Panc1 (cell line): Measurements from ENCODE around the gene P2RY6. TPM values are rescaled to one million over a fixed set of nuclear protein-coding genes. Genes with fewer than 3 reads are reported as not detected.

Experiments used
- ATAC-seq: fragments of 200-7000 bp; cut with Tn5 transposase; 2 replicates; pipeline ENCODE4 v1.9.1; 2020; ENCODE audit warnings: mild to moderate bottlenecking, moderate library complexity
- BruUV-seq: library from RNA; stranded (reverse); fragments of 400-500 nt; replicated peaks from 2 replicates; lab custom pipeline; 2021; lab: Mats Ljungman, UMichigan
- CTCF ChIA-PET: fragments of 300-600 bp; sonication (Branson Sonifier 250); formaldehyde crosslinking; loops from one replicate; lab custom pipeline; 2022; ENCODE audit warnings: antibody characterized with exemption; lab: Charles Lee
- POLR2A ChIA-PET: fragments of 300-600 bp; sonication (Branson Sonifier 250); formaldehyde crosslinking; loops from one replicate; lab custom pipeline; 2022; ENCODE audit warnings: antibody characterized with exemption; lab: Charles Lee
- DNase-seq: peaks from one replicate; pipeline ENCODE4 v3.0.0-alpha.2; 2010; ENCODE audit warnings: low read depth, low spot score
- H3K27ac ChIP-seq: 2 replicates; pipeline ENCODE4 v1.5.1; 2011; ENCODE audit warnings: mild to moderate bottlenecking, low read length, inconsistent platforms
- H3K27me3 ChIP-seq: fragments of 200-500 bp; sonication (Bioruptor generic); 2 replicates; pipeline ENCODE4 v1.6.0; 2014; ENCODE audit warnings: low read length, inconsistent platforms; ENCODE audit not compliant: control insufficient read depth, insufficient read depth
- H3K36me3 ChIP-seq: fragments of 200-500 bp; sonication (Bioruptor generic); 2 replicates; pipeline ENCODE4 v1.5.1; 2014; ENCODE audit warnings: inconsistent platforms, mild to moderate bottlenecking, low read length, moderate library complexity; ENCODE audit not compliant: control insufficient read depth, insufficient read depth
- H3K4me1 ChIP-seq: 2 replicates; pipeline ENCODE4 v1.5.1; 2011; ENCODE audit warnings: inconsistent platforms, mild to moderate bottlenecking, low read length, moderate library complexity; ENCODE audit not compliant: control insufficient read depth, insufficient read depth
- H3K4me3 ChIP-seq, 2 experiments: 2 replicates each; pipeline ENCODE4 v1.5.1; 2011 to 2012; ENCODE audit warnings: low read depth in 2 of 2, low read length in 2 of 2, mild to moderate bottlenecking in 2 of 2, inconsistent platforms in 1 of 2, moderate library complexity in 1 of 2
- H3K9me3 ChIP-seq: fragments of 200-500 bp; sonication (Bioruptor generic); 2 replicates; pipeline ENCODE4 v1.5.1; 2014; ENCODE audit warnings: low read depth, mild to moderate bottlenecking, inconsistent platforms, low read length, moderate library complexity; ENCODE audit not compliant: control insufficient read depth, insufficient read depth
- CTCF ChIP-seq: fragments of 450-650 bp; IDR thresholded peaks from 2 replicates; pipeline ENCODE4 v1.5.1; 2017; ENCODE audit warnings: mild to moderate bottlenecking
- POLR2AphosphoS5 ChIP-seq: IDR thresholded peaks from 2 replicates; pipeline ENCODE4 v1.6.1; 2012; ENCODE audit warnings: mild to moderate bottlenecking, low read depth, low read length, moderate library complexity
- REST ChIP-seq, 2 experiments: IDR thresholded peaks; 2 replicates each; pipeline ENCODE4 v1.6.1; 2011 to 2012; ENCODE audit warnings: low read depth in 2 of 2, control low read depth in 1 of 2, low read length in 1 of 2, mild to moderate bottlenecking in 1 of 2, moderate library complexity in 1 of 2; ENCODE audit not compliant: insufficient read depth in 1 of 2
- SIN3A ChIP-seq: IDR thresholded peaks from 2 replicates; pipeline ENCODE4 v1.6.1; 2012; ENCODE audit warnings: low read depth, mild to moderate bottlenecking, low read length, moderate library complexity, borderline replicate concordance; ENCODE audit not compliant: insufficient read depth
- TCF7L2 ChIP-seq: IDR thresholded peaks from 2 replicates; pipeline ENCODE4 v1.6.1; 2011; ENCODE audit warnings: mild to moderate bottlenecking, low read depth, low read length, inconsistent platforms
- in situ Hi-C: cut with HindIII; loops from 2 replicates; pipeline ENCODE4 v1.10.0; 2016; ENCODE audit warnings: low sequenced_read_pairs, low pct_unique_long_range_greater_than_20kb
- intact Hi-C: fragments of 100-400 bp; cut with micrococcal nuclease; formaldehyde crosslinking; loops from one replicate; pipeline ENCODE4 v1.10.0; 2022; ENCODE audit not compliant: unreplicated experiment
- total RNA-seq: library from RNA; stranded (reverse); gene quantifications from one replicate; pipeline ENCODE4 v1.2.1, GENCODE V29; 2021; ENCODE audit not compliant: unreplicated experiment

Gene P2RY6
- total RNA-seq, 1 experiment from 2014 or later, result 0.59 TPM

- ChIA-PET POLR2A (no interaction called here), CTCF (interaction anchor here (0.5 kb wide), 1 partner anchor 92 kb away, joined by 4 read pairs; no protein-coding TSS in a partner anchor)
- BruUV-seq, result no TSS peak
- ATAC-seq, result no peak
- no peaks in the 10 kb centered on the region for H3K9me3 ChIP-seq
- intact Hi-C loops, result no loop called here
- H3K4me1 ChIP-seq, result peaks cover 15% of the 10 kb centered on the region
- TF ChIP-seq TCF7L2 (no peak), SIN3A (no peak), CTCF (no peak), REST (IDR thresholded peaks at IDR 0.05; ENCODE audit: insufficient read depth in 1 of 2, low read depth in 2 of 2, low read length in 1 of 2) (no peak), POLR2AphosphoS5 (no peak)
- in situ Hi-C loops, result no loop called here
- H3K27me3 ChIP-seq, result no peaks in the 10 kb centered on the region
- H3K4me3 ChIP-seq, result no peak overlapping the region
- DNase-seq, result no peak
- no peak overlapping the region for H3K27ac ChIP-seq
- no peaks in the 10 kb centered on the region for H3K36me3 ChIP-seq
Measured at GRCh38 chr11:73267906-73268540, 4.1 kb upstream of the P2RY6 start.

- no TSS peak for BruUV-seq
- TF ChIP-seq SIN3A (no peak), POLR2AphosphoS5 (no peak), CTCF (no peak), TCF7L2 (no peak), REST (IDR thresholded peaks at IDR 0.05; ENCODE audit: insufficient read depth in 1 of 2, low read depth in 2 of 2, low read length in 1 of 2) (no peak)
- Histone ChIP-seq H3K27me3 (no peaks in the 10 kb centered on the region), H3K36me3 (no peaks in the 10 kb centered on the region), H3K27ac (no peak overlapping the region), H3K9me3 (no peaks in the 10 kb centered on the region), H3K4me1 (peaks cover 15% of the 10 kb centered on the region), H3K4me3 (no peak overlapping the region)
- ChIA-PET CTCF (interaction anchor here (0.5 to 0.6 kb wide), 2 partner anchors 80 to 93 kb away, joined by 3 to 4 read pairs; no protein-coding TSS in a partner anchor), POLR2A (no interaction called here)
- in situ Hi-C loops (no loop called here), intact Hi-C loops (no loop called here)
- no peak for ATAC-seq
- DNase-seq, result no peak
Measured at GRCh38 chr11:73268671-73269271, 3.4 kb upstream of the P2RY6 start.
